Stimulated activated memory B cell treated with anti-CD40 and anti-IgM and Interleukin-4, amounts not matched to agents 10 μg/mL and 1 μg/mL and 100 μg/mL, for 72 hours (primary cell): ENCODE measurements around the gene FGF21.

Experiments used
- ATAC-seq: fragments of 150-1000 bp; cut with Tn5 transposase; 2 replicates; pipeline ENCODE4 v1.10.0; 2021
- H3K27ac Mint-ChIP-seq: one replicate; pipeline ENCODE4 v1.8.0; 2022; ENCODE audit warnings: mild to moderate bottlenecking, mixed read lengths
- H3K27me3 Mint-ChIP-seq: one replicate; pipeline ENCODE4 v1.8.0; 2022; ENCODE audit warnings: mixed read lengths
- H3K36me3 Mint-ChIP-seq: one replicate; pipeline ENCODE4 v1.8.0; 2022; ENCODE audit warnings: mixed read lengths
- H3K4me1 Mint-ChIP-seq: one replicate; pipeline ENCODE4 v1.8.0; 2022; ENCODE audit warnings: mixed read lengths
- H3K4me3 Mint-ChIP-seq: one replicate; pipeline ENCODE4 v1.8.0; 2022; ENCODE audit warnings: mild to moderate bottlenecking, moderate library complexity, mixed read lengths
- H3K9me3 Mint-ChIP-seq: one replicate; pipeline ENCODE4 v1.8.0; 2022; ENCODE audit warnings: mixed read lengths

FGF21 gene

DNA sequence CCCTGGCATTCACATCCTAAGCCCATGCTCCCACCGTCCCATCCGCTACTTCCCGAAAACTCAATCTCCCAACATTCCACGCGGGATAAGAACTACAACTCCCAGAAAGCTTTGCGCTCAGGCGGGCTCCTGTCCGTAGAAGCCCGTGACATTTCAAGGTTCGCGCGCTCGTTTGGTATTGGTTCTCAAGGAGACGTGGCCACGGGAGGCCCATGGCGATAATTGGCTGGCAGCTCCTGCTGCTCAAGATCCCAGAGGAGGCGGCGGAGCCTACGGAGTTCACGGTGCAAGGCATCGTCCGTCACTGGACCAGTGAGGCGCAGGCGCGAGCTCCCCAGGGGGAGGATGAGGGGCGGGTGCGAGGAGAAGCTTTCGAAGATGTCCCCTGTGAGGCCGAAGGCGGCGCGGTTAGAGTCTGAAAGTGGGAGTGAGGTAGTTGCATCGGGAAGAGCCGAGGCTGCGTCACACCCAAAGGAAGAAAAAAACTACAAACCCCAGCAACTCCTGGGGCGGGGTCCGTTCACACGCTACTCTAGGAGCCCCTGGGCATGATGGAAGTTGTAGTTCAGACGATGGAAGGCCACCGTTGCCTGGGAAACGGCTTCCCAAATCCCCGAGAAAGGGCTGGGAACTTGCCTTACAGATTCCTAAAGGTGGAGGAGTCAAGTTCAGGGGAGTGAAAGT lies 34.6 kb upstream of the FGF21 start:
- H3K27me3 Mint-ChIP-seq, result no peaks in the 10 kb centered on the region
- H3K9me3 Mint-ChIP-seq, result peaks cover 10% of the 10 kb centered on the region
- peak overlapping the region; percentile 85 for H3K4me3 Mint-ChIP-seq
- peak; percentile 93 for ATAC-seq
- peaks cover 18% of the 10 kb centered on the region for H3K4me1 Mint-ChIP-seq
- H3K36me3 Mint-ChIP-seq, result peaks cover 7% of the 10 kb centered on the region
- H3K27ac Mint-ChIP-seq, result peak overlapping the region; percentile 87

DNA sequence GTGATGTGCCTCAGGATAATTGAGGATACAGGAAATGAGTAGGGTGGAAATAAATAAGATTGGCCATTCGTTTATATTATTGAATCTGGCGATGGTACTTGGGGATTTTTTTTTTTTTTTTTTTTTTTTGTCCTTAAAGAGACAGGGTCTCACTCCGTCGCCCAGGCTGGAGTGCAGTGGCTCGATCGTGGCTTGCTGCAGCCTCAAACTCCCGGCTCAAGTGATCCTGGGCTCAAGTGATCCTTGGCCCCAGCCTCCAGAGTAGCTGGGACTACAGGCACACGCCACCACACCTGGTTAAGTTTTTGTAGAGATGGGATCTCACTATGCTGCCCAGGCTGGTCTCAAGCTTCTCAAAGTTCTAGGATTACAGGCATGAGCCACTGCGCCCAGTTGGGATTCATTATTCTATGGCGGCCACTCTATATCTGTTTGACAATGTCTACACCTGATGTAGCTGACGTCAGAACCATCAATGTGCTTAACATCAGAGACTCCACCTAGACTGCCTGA lies 33.1 kb upstream of the FGF21 start:
- Mint-ChIP-seq H3K9me3 (peaks cover 15% of the 10 kb centered on the region), H3K27me3 (no peaks in the 10 kb centered on the region), H3K4me3 (no peak overlapping the region), H3K4me1 (peaks cover 27% of the 10 kb centered on the region), H3K36me3 (peaks cover 16% of the 10 kb centered on the region), H3K27ac (no peak overlapping the region)
- no peak for ATAC-seq

DNA sequence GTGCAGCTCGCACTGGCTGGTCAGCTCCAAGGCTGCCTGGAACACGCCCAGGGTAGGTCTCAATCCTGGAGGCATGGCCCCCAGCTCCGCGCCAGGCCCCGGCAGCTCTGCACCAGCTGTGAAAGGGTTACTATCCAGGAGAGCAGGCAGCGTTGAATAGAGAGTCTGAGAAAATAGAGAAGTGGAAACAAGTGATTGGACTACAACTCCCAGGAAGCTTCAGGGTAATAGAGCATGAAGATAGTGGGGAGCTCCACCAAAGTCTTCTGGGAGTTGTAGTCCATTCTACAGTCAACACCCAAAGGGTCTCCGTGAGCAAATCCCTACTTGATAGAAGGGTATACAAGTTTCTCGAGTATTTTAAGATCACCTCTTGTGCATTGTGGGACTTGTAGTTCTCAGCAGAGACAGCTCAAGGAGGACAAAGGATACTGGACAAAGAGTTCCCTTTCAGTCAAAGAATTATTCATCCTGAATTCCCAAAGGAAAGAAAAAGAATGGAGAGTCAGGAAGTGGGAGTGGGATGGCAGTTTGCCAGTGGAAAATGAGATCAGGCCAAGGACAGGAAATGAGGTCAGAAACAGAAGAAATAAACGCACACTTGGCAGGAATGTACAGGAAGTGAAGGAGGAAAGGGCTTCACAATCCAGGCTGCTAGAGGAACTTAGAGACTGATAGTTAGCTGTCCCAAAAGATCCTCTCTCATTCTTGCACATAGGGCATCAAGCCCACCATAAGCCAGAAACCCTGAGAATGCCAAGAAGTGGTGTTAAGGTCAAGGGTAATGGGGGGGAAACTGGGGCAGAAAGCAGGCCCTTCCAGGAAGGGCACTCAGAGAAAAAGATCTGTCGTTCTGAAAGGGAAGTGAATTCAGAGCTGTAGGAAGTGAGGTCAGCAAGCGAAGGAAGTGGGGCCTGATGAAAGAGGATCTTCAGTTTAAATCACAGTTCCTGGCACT lies 30.2 kb upstream of the FGF21 start:
- Mint-ChIP-seq H3K27ac (peak overlapping the region; percentile 13), H3K4me1 (peaks cover 22% of the 10 kb centered on the region), H3K36me3 (peaks cover 16% of the 10 kb centered on the region), H3K4me3 (no peak overlapping the region), H3K9me3 (peaks cover 18% of the 10 kb centered on the region), H3K27me3 (no peaks in the 10 kb centered on the region)
- ATAC-seq, result peak; percentile 60

DNA sequence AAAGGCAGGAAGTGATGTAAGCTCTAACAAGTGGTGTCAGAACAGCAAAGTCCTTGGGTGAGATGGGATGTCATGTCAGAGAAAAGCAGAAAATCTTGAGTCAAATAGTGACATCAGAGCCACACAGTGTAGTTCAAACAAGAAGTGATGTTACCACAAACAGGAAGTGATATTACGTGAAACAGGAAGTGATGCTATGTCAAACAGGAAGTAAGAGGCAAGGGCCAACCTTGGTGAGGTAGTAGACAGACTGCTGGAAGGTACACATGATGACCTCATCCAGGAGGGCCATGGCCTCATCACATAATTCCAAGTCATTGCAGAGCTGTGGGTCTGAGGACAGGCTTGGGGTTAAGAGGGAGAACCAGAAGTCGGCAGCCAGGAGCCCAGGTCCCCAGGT lies 28.8 kb upstream of the FGF21 start:
- H3K27ac Mint-ChIP-seq, result peak overlapping the region; percentile 14
- H3K27me3 Mint-ChIP-seq, result no peaks in the 10 kb centered on the region
- peaks cover 21% of the 10 kb centered on the region for H3K9me3 Mint-ChIP-seq
- peaks cover 22% of the 10 kb centered on the region for H3K4me1 Mint-ChIP-seq
- H3K36me3 Mint-ChIP-seq, result peaks cover 16% of the 10 kb centered on the region
- peak; percentile 67 for ATAC-seq
- H3K4me3 Mint-ChIP-seq, result no peak overlapping the region

DNA sequence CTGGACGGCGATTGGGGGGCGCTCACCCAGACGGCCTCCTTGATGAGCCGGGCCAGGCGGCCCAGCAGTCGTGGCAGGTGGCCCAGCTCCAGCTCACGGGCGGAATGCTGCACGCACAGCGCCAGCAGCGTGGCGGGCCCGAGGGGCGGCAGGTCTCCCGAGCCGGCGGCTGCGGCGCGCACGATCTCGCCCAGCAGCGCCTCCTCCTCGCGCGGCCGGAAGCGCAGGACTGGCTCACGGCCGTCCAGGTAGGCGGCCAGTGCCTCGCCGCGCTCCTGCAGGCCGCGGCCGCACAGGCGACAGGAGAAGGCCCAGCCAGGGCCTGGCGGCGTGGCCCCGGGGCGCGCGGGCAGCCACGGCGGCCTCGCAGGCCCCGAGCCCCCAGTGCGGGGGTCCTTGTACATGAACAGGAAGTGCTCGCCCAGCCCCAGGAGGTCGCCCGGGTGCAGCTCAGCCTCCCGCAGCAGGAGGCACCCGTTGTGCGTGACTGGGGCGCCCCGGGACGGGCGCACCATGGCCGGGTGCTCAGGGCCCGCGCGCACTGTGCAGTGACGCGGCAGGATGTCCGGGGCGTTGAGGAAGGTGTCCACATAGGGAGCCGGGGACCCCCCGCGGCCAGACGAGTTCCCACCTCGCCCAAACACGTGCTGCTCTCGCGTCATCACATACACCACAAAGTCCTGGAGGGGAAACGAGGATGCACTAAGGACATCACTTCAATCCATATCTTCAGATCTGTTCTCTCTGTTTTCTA lies 26.2 kb upstream of the FGF21 start:
- Mint-ChIP-seq H3K27ac (no peak overlapping the region), H3K27me3 (no peaks in the 10 kb centered on the region), H3K36me3 (peaks cover 16% of the 10 kb centered on the region), H3K4me3 (no peak overlapping the region), H3K9me3 (peaks cover 21% of the 10 kb centered on the region), H3K4me1 (peaks cover 22% of the 10 kb centered on the region)
- no peak for ATAC-seq

DNA sequence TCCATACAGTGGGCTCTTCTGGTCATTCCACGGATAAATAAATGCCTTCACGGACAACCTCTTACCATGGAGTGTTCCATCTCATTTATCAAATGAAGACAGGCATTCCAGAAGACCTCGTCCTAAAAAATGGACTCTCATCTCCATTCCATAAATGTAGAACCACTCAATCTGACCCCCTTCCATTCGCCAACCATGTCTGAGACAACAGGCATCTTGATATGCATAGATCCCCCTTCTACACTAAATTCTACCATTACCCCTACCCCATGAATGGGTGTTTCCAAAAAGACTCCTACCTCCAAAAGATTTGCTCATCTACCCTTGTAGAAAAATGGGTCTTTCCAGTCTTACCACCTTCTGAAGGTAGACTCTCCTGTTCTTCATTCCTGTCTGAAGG lies 23.9 kb upstream of the FGF21 start:
- H3K4me1 Mint-ChIP-seq, result peaks cover 5% of the 10 kb centered on the region

DNA sequence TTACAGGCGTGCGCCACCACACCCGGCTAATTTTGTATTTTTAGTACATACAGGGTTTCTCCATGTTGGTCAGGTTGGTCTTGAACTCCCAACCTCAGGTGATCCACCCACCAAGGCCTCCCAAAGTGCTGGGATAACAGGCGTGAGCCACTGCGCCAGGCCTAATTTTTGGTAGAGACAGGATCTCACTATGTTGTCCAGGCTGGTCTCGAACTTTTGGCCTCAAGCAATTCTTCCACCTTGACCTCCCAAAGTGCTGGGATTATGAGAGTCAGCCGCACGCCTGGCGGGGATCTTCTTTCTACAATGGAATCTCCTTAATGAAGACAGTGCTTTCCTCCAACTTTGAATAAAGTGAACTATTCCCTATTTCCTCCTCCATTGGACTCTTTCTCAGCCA lies 20.7 kb upstream of the FGF21 start:
- Mint-ChIP-seq H3K36me3 (no peaks in the 10 kb centered on the region), H3K27me3 (peaks cover 2% of the 10 kb centered on the region), H3K4me1 (peaks cover 8% of the 10 kb centered on the region), H3K4me3 (no peak overlapping the region), H3K9me3 (peaks cover 9% of the 10 kb centered on the region), H3K27ac (no peak overlapping the region)
- ATAC-seq, result no peak

More for the DNA sequence above, 23.9 kb upstream of the FGF21 start:
- H3K27ac Mint-ChIP-seq, result no peak overlapping the region
- H3K36me3 Mint-ChIP-seq, result peaks cover 5% of the 10 kb centered on the region
- ATAC-seq, result no peak
- H3K27me3 Mint-ChIP-seq, result no peaks in the 10 kb centered on the region
- H3K9me3 Mint-ChIP-seq, result peaks cover 10% of the 10 kb centered on the region
- H3K4me3 Mint-ChIP-seq, result no peak overlapping the region

DNA sequence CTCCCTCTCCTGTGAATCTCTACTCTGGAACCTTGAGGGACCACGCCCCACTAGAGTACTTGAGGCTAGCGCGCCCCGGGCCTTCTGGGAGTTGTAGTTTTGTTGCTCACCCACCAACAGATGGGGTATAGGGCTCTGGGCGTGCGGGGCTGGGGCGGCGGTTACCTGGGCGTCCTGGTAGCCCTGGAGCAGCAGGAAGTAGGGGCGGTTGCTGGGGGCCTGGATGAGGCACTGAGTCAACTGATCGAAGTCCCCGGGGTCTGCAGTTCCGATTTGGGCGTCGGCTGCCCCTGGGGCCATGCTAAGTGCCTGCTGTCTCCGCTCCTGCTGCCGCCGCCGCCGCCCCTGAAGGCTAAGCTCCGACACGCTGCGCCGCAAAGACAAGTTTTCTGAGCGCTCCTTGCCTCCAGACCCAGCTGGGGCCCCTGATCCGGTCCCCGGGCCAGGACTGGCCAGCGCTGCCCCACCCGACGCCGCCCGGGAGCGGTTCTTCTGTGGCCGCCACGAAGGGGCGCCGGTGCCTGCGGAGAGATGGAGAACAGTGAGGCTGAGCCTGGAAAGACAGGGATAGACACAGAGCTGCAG lies 20.2 kb upstream of the FGF21 start:
- no peak overlapping the region for H3K27ac Mint-ChIP-seq
- H3K9me3 Mint-ChIP-seq, result peaks cover 9% of the 10 kb centered on the region
- H3K36me3 Mint-ChIP-seq, result no peaks in the 10 kb centered on the region
- H3K4me1 Mint-ChIP-seq, result peaks cover 13% of the 10 kb centered on the region
- peaks cover 7% of the 10 kb centered on the region for H3K27me3 Mint-ChIP-seq
- H3K4me3 Mint-ChIP-seq, result no peak overlapping the region
- no peak for ATAC-seq

DNA sequence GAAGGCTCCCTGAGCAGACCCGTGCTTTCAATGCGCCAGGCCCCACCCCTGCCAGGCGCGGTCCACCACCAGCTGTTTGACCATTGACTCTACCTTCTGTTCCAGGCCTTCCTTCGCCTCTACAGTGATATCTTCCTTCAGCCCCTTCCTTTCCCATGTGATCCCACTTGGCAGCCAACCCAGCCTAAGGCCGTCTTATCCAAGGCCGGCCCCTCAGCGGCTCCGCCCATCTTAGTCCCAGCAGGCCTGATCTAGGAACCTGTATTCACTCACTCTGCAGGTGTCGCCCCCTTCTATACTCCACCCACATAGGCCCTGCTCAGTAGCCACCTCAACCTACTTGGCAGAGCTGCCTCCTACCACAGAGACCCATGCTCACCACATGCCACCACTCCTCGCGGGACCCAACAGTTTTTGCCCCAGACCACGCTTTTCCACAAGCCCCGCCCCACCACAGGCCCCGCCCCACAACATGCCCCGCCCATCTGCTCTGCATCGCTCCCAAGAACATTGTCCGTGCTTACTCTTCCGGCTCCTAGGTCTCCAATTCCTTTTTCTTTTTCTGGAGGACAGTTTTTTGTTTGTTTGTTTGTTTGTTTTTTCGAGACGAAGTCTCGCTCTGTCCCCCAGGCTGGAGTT lies 17.8 kb upstream of the FGF21 start:
- H3K4me3 Mint-ChIP-seq, result no peak overlapping the region
- peaks cover 6% of the 10 kb centered on the region for H3K9me3 Mint-ChIP-seq
- H3K27me3 Mint-ChIP-seq, result peaks cover 28% of the 10 kb centered on the region
- H3K4me1 Mint-ChIP-seq, result peaks cover 25% of the 10 kb centered on the region
- H3K36me3 Mint-ChIP-seq, result no peaks in the 10 kb centered on the region
- no peak for ATAC-seq
- H3K27ac Mint-ChIP-seq, result no peak overlapping the region

DNA sequence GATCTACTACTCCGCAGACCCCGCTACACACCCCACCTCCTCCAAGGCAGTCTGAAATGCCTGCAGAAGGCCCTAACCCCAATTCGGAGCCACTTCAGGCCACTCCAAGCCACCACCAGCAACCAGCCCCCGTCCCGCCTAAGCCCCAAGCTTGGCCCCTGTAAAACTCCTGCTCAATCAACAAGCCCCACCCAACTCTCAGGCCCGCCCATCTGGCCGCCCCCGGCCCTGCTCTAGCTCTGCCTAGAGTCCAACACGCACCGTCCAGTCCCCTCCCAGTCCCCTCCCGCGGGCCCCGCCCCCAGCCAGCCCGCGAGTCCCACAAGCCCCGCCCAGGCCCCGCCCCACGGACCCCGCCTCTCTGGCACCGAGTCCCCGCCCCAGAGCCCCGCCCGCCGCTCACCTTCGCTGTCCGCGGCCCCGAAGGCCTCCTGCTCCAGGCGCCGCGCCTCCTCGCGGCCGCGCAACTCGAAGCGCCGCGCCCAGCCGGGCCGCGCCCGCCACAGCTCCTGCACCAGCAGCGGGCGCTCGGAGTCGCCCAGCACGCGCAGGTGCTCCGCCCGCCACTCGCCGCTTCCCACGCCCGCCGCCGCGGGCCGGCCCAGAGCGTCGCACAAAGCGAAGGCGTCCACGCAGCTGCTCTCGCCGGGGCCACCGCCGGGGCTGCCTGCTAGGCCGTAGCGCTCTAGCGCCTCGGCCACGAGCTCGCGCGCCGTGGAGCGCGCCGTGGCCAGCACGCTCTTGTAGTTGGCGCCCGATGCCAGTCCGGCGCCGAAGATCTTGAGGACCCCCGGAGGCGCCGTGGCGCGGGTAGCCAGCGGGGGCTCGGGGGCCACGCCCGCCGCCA lies 16.5 kb upstream of the FGF21 start:
- H3K27me3 Mint-ChIP-seq, result peaks cover 40% of the 10 kb centered on the region
- ATAC-seq, result peak; percentile 96
- H3K4me1 Mint-ChIP-seq, result peaks cover 25% of the 10 kb centered on the region
- H3K36me3 Mint-ChIP-seq, result no peaks in the 10 kb centered on the region
- peak overlapping the region; percentile 53 for H3K4me3 Mint-ChIP-seq
- no peak overlapping the region for H3K27ac Mint-ChIP-seq
- peaks cover 6% of the 10 kb centered on the region for H3K9me3 Mint-ChIP-seq

DNA sequence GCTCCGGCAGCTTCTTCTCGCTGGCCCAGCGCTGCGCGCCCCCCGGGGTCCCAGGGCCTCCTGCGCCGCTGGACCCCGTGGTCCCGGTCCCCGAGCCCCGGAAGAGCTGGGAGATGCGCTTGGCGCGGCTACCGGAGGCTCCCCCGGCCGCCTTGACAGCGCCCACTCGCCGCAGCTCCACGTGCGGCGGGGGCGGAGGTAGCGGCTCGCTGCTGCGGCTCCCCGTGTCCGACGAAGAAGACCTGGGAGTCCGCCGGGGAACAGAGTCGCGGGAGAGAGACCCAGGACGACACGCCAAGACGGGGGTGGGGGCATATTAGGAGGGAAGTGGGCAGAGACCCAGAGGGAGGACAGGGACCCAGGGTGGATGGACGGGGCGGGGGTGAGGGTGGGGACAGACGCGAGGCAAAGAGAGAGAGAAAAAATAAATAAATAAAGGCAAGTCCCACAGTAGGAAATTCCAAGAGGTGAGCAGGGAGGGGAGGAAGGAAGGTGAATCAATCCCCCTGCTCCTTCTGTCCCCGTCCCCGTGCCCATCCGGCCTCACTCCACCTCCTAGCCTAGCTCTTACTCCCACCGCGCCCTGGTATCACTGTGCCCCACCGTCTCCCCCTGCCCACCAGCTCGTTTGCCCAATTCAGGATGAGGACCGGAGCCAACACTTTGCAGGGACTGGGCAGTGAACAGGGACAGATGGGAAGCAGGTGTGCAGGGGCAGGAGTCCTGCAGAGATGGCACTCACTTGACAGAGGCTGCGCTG lies 15.7 kb upstream of the FGF21 start:
- ATAC-seq, result no peak
- peaks cover 25% of the 10 kb centered on the region for H3K4me1 Mint-ChIP-seq
- H3K9me3 Mint-ChIP-seq, result peaks cover 6% of the 10 kb centered on the region
- H3K4me3 Mint-ChIP-seq, result peak overlapping the region; percentile 29
- H3K27ac Mint-ChIP-seq, result no peak overlapping the region
- peaks cover 48% of the 10 kb centered on the region for H3K27me3 Mint-ChIP-seq
- no peaks in the 10 kb centered on the region for H3K36me3 Mint-ChIP-seq

DNA sequence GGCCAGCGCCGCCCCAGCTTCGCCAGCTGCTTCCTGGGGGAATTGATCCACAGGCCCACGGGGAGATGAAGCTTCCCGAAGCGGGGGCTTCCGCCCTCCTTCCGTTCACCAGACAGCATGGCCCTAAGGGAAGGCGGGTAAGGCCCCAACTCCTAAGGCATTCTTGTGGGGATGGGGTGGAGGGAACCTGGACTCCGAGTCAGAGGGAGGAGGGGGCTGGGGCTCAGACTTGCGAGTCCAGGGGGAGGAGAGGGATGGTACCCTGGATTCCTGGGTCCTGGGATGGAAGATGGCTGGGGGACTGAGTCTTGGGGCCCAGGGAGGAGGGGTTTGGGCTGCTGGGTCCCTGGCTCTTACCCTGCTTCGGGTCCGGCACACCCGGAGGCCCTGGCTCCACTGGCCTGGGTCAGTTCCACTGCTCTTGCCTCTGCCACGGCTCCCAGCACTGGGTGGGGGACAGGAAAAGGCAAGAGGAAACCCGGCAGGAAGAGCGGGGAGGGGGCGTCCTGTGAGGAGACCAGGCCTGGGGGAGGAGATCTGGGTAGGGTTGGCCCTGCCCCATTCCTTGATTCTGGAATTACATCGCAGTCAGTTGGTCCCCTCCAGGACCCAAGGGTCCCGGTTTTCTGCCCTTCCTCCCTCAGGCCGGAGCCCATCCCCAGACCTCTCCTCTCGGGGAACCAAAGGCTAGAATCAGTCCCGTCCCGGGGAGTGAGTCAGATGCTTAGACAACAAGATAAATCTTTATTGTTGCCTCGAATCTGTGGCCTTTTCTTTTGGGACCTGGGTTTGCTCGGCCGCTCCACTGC lies 15.0 kb upstream of the FGF21 start, which contains the start of gene RASIP1:
Gene RASIP1 (minus strand): TSS at position 447 of the 809 bp plus-strand sequence. CDS start 328 bp downstream, at position 119.
- Mint-ChIP-seq H3K36me3 (no peaks in the 10 kb centered on the region), H3K9me3 (peaks cover 6% of the 10 kb centered on the region), H3K4me1 (peaks cover 25% of the 10 kb centered on the region), H3K27ac (no peak within 1 kb of the TSS), H3K27me3 (peaks cover 51% of the 10 kb centered on the region), H3K4me3 (peak within 1 kb of the TSS; percentile 29)
- ATAC-seq, result no peak
